Mesendoderm (in vitro differentiated cells): ENCODE data around the gene OSBPL5.

Source experiments
- DNase-seq: peaks from one replicate; pipeline ENCODE4 v3.0.0; 2013
- H2AK5ac ChIP-seq: 2 replicates; pipeline ENCODE4 v1.6.1; 2013; ENCODE audit warnings: low read length, inconsistent platforms
- H2BK120ac ChIP-seq: 2 replicates; pipeline ENCODE4 v1.6.1; 2013; ENCODE audit warnings: low read depth, mild to moderate bottlenecking, low read length, moderate library complexity, mixed read lengths
- H2BK15ac ChIP-seq: replicated peaks from 2 replicates; pipeline ENCODE4 v1.6.1; 2013; ENCODE audit warnings: low read depth, mild to moderate bottlenecking, moderate library complexity
- H2BK5ac ChIP-seq: 2 replicates; pipeline ENCODE4 v1.6.1; 2013; ENCODE audit warnings: low read length, inconsistent platforms
- H3K18ac ChIP-seq: 2 replicates; pipeline ENCODE4 v1.6.1; 2013; ENCODE audit warnings: mild to moderate bottlenecking, low read length, mixed read lengths
- H3K23ac ChIP-seq: one replicate; pipeline ENCODE4 v1.6.1; 2013; ENCODE audit warnings: low read length
- H3K27ac ChIP-seq: 2 replicates; pipeline ENCODE4 v1.5.1; 2013; ENCODE audit warnings: low read depth, mild to moderate bottlenecking, inconsistent platforms, low read length, moderate library complexity
- H3K27me3 ChIP-seq: 2 replicates; pipeline ENCODE4 v1.6.1; 2013; ENCODE audit warnings: low read length, control low read depth, mild to moderate bottlenecking, inconsistent platforms; ENCODE audit not compliant: insufficient read depth, poor library complexity
- H3K36me3 ChIP-seq: 2 replicates; pipeline ENCODE4 v1.6.1; 2013; ENCODE audit warnings: low read length, inconsistent platforms; ENCODE audit not compliant: control insufficient read depth, insufficient read depth
- H3K4ac ChIP-seq: one replicate; pipeline ENCODE4 v1.6.1; 2013; ENCODE audit warnings: low read depth, mild to moderate bottlenecking, low read length, moderate library complexity
- H3K4me1 ChIP-seq: 2 replicates; pipeline ENCODE4 v1.6.1; 2013; ENCODE audit warnings: low read depth, low read length, inconsistent platforms; ENCODE audit not compliant: control insufficient read depth
- H3K4me2 ChIP-seq: 2 replicates; pipeline ENCODE4 v1.6.1; 2013; ENCODE audit warnings: low read length
- H3K4me3 ChIP-seq: 2 replicates; pipeline ENCODE4 v1.5.1; 2013; ENCODE audit warnings: mild to moderate bottlenecking, low read length
- H3K56ac ChIP-seq: one replicate; pipeline ENCODE4 v1.6.1; 2013; ENCODE audit warnings: low read length
- H3K79me1 ChIP-seq: 2 replicates; pipeline ENCODE4 v1.6.1; 2013; ENCODE audit warnings: low read length, inconsistent platforms
- H3K79me2 ChIP-seq: 2 replicates; pipeline ENCODE4 v1.6.1; 2013; ENCODE audit warnings: mild to moderate bottlenecking, low read length; ENCODE audit not compliant: control insufficient read depth, insufficient read depth
- H3K9ac ChIP-seq: 2 replicates; pipeline ENCODE4 v1.6.1; 2013; ENCODE audit warnings: low read length, inconsistent platforms
- H4K5ac ChIP-seq: one replicate; pipeline ENCODE4 v1.6.1; 2013; ENCODE audit warnings: low read length
- H4K8ac ChIP-seq: one replicate; pipeline ENCODE4 v1.6.1; 2013; ENCODE audit warnings: low read depth, mild to moderate bottlenecking, control low read depth, low read length, moderate library complexity
- WGBS: extraction: QIAGEN DNeasy Blood & Tissue Kit; methylation state at CpG from one replicate; pipeline ENCODE4 v1.1.7; 2013; ENCODE audit warnings: low lambda C conversion rate, missing lambda C conversion rate; ENCODE audit not compliant: insufficient coverage; ENCODE audit errors: extremely low coverage; 5-methylcytosine and 5-hydroxymethylcytosine counted together

Gene OSBPL5

DNA sequence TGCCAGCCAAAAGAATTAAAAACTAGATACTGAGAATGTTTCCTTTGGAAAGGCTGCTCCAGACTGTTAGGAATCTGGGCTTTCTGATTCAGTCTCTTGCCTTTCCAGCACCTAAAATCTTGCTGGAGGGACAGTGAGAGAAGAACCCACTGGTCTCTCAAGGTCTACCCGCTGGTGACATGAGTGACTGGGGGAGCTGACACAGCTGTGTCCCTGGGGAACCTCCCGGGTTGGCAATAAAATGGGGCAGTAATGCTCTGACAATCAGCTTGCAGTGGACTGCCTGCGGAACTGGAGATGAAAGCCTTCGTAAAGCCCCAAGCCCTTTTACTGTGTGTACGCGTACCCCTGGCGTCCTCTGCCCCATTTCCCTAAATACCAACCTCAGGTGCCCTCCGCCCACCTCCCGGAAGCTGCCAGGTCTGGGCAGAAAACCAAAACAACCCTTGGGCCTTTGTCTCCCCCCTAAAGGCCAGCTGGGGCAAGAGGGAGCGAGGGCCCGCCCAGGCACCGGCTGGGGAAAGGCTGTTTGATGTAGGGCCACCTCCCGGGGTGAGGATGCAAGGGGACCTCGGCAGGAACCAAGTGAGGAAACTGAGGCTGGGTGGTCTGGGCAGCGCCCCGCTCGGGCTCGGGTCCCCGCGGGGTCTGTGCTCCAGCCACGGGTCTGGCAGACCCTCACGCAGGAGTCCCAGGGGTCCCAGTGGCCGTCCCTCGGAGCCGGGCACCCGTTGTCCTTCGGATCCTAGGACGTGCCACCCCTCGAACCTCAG is 108.6 kb downstream of the OSBPL5 start:
- H3K36me3 ChIP-seq, result peaks cover 4% of the 10 kb centered on the region
- peak overlapping the region; percentile 92 for H3K9ac ChIP-seq
- H2BK120ac ChIP-seq, result peak overlapping the region; percentile 46
- no peak overlapping the region for H4K5ac ChIP-seq
- DNase-seq, result no peak
- WGBS, result no CpG with 5 or more reads among the region's 29 CpGs
- peak overlapping the region; percentile 98 for H3K4me3 ChIP-seq
- H3K4ac ChIP-seq, result peak overlapping the region; percentile 96
- H3K4me1 ChIP-seq, result peaks cover 3% of the 10 kb centered on the region
- H2BK5ac ChIP-seq, result no peak overlapping the region
- H2AK5ac ChIP-seq, result peak overlapping the region; percentile 23
- H3K56ac ChIP-seq, result peak overlapping the region; percentile 93
- H3K27me3 ChIP-seq, result no peaks in the 10 kb centered on the region
- peaks cover 51% of the 10 kb centered on the region for H3K79me2 ChIP-seq
- no peak overlapping the region for H2BK15ac ChIP-seq
- peak overlapping the region; percentile 50 for H3K27ac ChIP-seq
- H4K8ac ChIP-seq, result no peak overlapping the region
- peaks cover 33% of the 10 kb centered on the region for H3K79me1 ChIP-seq
- peak overlapping the region; percentile 90 for H3K4me2 ChIP-seq
- peak overlapping the region; percentile 70 for H3K18ac ChIP-seq
- H3K23ac ChIP-seq, result no peak overlapping the region

GRCh38 chr11:3055891-3056290 is 109.2 kb downstream of the OSBPL5 start:
- Histone ChIP-seq H2BK5ac (no peak overlapping the region), H3K56ac (peak overlapping the region; percentile 93), H4K8ac (no peak overlapping the region), H3K9ac (peak overlapping the region; percentile 92), H2AK5ac (no peak overlapping the region), H3K4me2 (peak overlapping the region; percentile 11), H3K4me3 (no peak overlapping the region), H3K27ac (no peak overlapping the region), H3K27me3 (no peaks in the 10 kb centered on the region), H2BK15ac (no peak overlapping the region), H3K23ac (peak overlapping the region; percentile 66), H3K36me3 (peaks cover 4% of the 10 kb centered on the region), H4K5ac (no peak overlapping the region), H3K18ac (no peak overlapping the region), H3K4ac (no peak overlapping the region), H3K79me1 (peaks cover 34% of the 10 kb centered on the region), H3K4me1 (peaks cover 3% of the 10 kb centered on the region), H2BK120ac (no peak overlapping the region), H3K79me2 (peaks cover 56% of the 10 kb centered on the region)
- DNase-seq, result no peak
- no CpG with 5 or more reads among the region's 8 CpGs for WGBS

DNA sequence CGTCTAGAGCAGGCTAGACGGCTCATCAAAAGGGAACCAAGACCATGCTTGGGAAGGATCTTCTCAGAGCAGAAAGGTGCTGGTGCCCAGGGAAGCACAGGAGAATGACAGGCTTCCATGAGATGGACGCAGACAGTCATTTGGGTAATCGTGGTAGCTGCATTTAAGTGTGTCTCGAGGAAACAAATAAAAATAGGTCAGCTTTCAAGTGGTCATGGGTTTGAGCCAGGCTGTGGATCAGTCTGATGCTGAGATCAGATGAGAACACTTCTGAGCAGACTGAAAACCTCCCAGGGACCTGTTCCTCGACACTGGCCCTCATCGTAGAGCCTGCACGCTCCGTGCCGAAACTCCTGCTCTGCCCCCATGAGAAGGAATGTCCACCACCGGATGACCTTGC is 112.5 kb downstream of the OSBPL5 start:
- H2AK5ac ChIP-seq, result no peak overlapping the region
- no peak overlapping the region for H3K4me2 ChIP-seq
- H2BK15ac ChIP-seq, result no peak overlapping the region
- no peak overlapping the region for H3K4me3 ChIP-seq
- no peak overlapping the region for H3K56ac ChIP-seq
- H3K36me3 ChIP-seq, result peaks cover 7% of the 10 kb centered on the region
- H4K5ac ChIP-seq, result no peak overlapping the region
- H2BK120ac ChIP-seq, result no peak overlapping the region
- H3K9ac ChIP-seq, result peak overlapping the region; percentile 9
- WGBS, result no CpG with 5 or more reads among the region's 11 CpGs
- H3K23ac ChIP-seq, result no peak overlapping the region
- H3K18ac ChIP-seq, result no peak overlapping the region
- H3K4me1 ChIP-seq, result peaks cover 3% of the 10 kb centered on the region
- H4K8ac ChIP-seq, result no peak overlapping the region
- H3K79me2 ChIP-seq, result peaks cover 89% of the 10 kb centered on the region
- DNase-seq, result no peak
- H3K4ac ChIP-seq, result no peak overlapping the region
- H2BK5ac ChIP-seq, result no peak overlapping the region
- peaks cover 60% of the 10 kb centered on the region for H3K79me1 ChIP-seq
- H3K27me3 ChIP-seq, result no peaks in the 10 kb centered on the region
- H3K27ac ChIP-seq, result no peak overlapping the region

GRCh38 chr11:3052109-3052479 is 113.0 kb downstream of the OSBPL5 start:
- peaks cover 92% of the 10 kb centered on the region for H3K79me2 ChIP-seq
- no peak overlapping the region for H3K9ac ChIP-seq
- no peak overlapping the region for H3K4me3 ChIP-seq
- H2BK5ac ChIP-seq, result no peak overlapping the region
- H4K5ac ChIP-seq, result no peak overlapping the region
- no peak overlapping the region for H2BK15ac ChIP-seq
- no peak overlapping the region for H2BK120ac ChIP-seq
- no peak overlapping the region for H4K8ac ChIP-seq
- no peak overlapping the region for H3K56ac ChIP-seq
- H3K27ac ChIP-seq, result no peak overlapping the region
- peaks cover 7% of the 10 kb centered on the region for H3K36me3 ChIP-seq
- DNase-seq, result no peak
- H3K4me1 ChIP-seq, result peaks cover 3% of the 10 kb centered on the region
- no CpG with 5 or more reads among the region's 14 CpGs for WGBS
- no peak overlapping the region for H2AK5ac ChIP-seq
- peaks cover 63% of the 10 kb centered on the region for H3K79me1 ChIP-seq
- no peaks in the 10 kb centered on the region for H3K27me3 ChIP-seq
- no peak overlapping the region for H3K18ac ChIP-seq
- H3K4me2 ChIP-seq, result no peak overlapping the region
- H3K4ac ChIP-seq, result no peak overlapping the region
- no peak overlapping the region for H3K23ac ChIP-seq

DNA sequence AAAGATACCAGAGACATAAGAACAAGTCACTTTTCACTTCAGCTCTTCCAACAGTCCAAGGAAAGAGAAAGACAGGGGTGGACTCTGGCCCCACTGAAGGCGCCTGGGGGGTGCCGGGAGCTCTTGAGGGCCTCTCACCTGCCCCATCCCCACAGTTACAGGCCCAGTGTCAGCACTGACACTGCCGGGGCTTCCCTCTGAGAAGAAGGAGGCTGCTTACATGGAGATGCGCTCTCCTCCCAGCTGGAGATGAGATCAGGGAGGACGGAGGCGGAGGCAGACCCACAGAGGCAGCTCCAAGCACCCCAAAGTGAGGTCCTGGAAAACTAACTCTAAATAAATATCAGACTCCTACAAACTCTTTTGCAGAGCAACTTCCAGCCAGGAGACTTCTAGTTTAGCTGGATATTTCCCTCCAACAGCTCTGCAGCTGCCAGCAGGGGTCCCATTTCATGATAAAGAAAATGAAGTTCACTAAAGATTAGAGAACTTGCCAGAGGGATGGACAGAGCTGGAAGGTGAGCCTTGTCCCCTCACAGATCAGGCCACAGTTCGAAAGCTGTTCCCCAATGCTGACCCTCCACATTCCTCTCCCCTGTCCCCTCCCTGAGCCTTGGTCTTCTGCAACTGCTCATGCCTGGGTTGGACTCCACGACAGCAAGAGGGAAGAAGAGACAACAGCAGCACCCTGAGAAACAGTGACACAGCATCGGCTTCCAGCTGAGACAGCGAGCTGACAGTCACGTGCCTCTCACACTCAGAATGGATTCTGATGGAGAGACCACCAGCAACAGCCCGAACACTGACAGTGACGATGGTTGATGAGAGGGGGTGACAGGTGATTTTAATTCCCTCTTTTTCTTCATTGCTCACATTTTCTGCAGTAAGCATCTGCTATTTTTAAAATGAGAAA is 113.7 kb downstream of the OSBPL5 start:
- Histone ChIP-seq H4K8ac (no peak overlapping the region), H4K5ac (no peak overlapping the region), H3K79me2 (peaks cover 89% of the 10 kb centered on the region), H3K79me1 (peaks cover 63% of the 10 kb centered on the region), H3K56ac (peak overlapping the region; percentile 17), H3K18ac (no peak overlapping the region), H3K4me3 (no peak overlapping the region), H3K4me2 (no peak overlapping the region), H3K27ac (no peak overlapping the region), H3K27me3 (no peaks in the 10 kb centered on the region), H2AK5ac (no peak overlapping the region), H3K4me1 (peaks cover 3% of the 10 kb centered on the region), H3K4ac (no peak overlapping the region), H3K36me3 (peaks cover 7% of the 10 kb centered on the region), H2BK5ac (no peak overlapping the region), H3K23ac (no peak overlapping the region), H2BK15ac (no peak overlapping the region), H2BK120ac (no peak overlapping the region), H3K9ac (peak overlapping the region; percentile 4)
- no CpG with 5 or more reads among the region's 13 CpGs for WGBS
- peak; percentile 38 for DNase-seq
